Measurements from ENCODE around the gene RDX. TPM values are rescaled to one million over a fixed set of nuclear protein-coding genes. Genes with fewer than 3 reads are reported as not detected.

The RDX gene
- total and polyA plus RNA-seq, 2 donors from 2014 or later = 28.0 to 97.3 TPM

- Histone ChIP-seq H3K36me3 (ENCODE audit: control insufficient read depth in 2 of 3, insufficient read depth in 3 of 3, low read length in 3 of 3) (no peaks in the 10 kb centered on the region), H3K27me3 (ENCODE audit: control insufficient read depth, insufficient read depth, low read length) (no peaks in the 10 kb centered on the region), H3K9me3 (ENCODE audit: control insufficient read depth in 2 of 3, insufficient read depth in 1 of 3, low read length in 3 of 3) (no peaks in the 10 kb centered on the region), H3K4me3 (ENCODE audit: low read length in 3 of 3) (no peak overlapping the region), H3K27ac (ENCODE audit: low read depth in 2 of 2, low read length in 2 of 2) (no peak overlapping the region), H3K4me1 (ENCODE audit: control insufficient read depth in 2 of 3, insufficient read depth in 2 of 3, low read depth in 1 of 3, low read length in 3 of 3) (peaks cover 0 to 18% (median 5%) of the 10 kb centered on the region in 3 donors), H3K9ac (ENCODE audit: low read length in 3 of 3) (no peak overlapping the region)
- intact Hi-C loops (cut with DNase I) = no loop called here
- FAIRE-seq (no peak), DNase-seq (no peak)
- no peak for TF ChIP-seq CTCF (IDR thresholded peaks at IDR 0.05; ENCODE audit: borderline replicate concordance, extremely low read depth, insufficient read depth)
Observed at GRCh38 chr11:110301032-110301431, 4.6 kb upstream of the RDX start.

GRCh38 chr11:110299006-110299785 is 2.8 kb upstream of the RDX start:
- Histone ChIP-seq H3K9ac (ENCODE audit: low read length in 3 of 3) (no peak overlapping the region), H3K36me3 (ENCODE audit: control insufficient read depth in 2 of 3, insufficient read depth in 3 of 3, low read length in 3 of 3) (no peaks in the 10 kb centered on the region), H3K27ac (ENCODE audit: low read depth in 2 of 2, low read length in 2 of 2) (no peak overlapping the region), H3K4me1 (ENCODE audit: control insufficient read depth in 2 of 3, insufficient read depth in 2 of 3, low read depth in 1 of 3, low read length in 3 of 3) (peaks cover 0 to 14% (median 9%) of the 10 kb centered on the region in 3 donors), H3K4me3 (ENCODE audit: low read length in 3 of 3) (no peak overlapping the region), H3K9me3 (ENCODE audit: control insufficient read depth in 2 of 3, insufficient read depth in 1 of 3, low read length in 3 of 3) (no peaks in the 10 kb centered on the region), H3K27me3 (ENCODE audit: control insufficient read depth, insufficient read depth, low read length) (no peaks in the 10 kb centered on the region)
- no peak for FAIRE-seq
- intact Hi-C loops (cut with DNase I) = no loop called here
- no peak for TF ChIP-seq CTCF (IDR thresholded peaks at IDR 0.05; ENCODE audit: borderline replicate concordance, extremely low read depth, insufficient read depth)
- DNase-seq = no peak

- Histone ChIP-seq H3K4me1 (ENCODE audit: control insufficient read depth in 2 of 3, insufficient read depth in 2 of 3, low read depth in 1 of 3, low read length in 3 of 3) (peaks cover 0 to 23% (median 12%) of the 10 kb centered on the region in 3 donors), H3K4me3 (ENCODE audit: low read length in 3 of 3) (no peak overlapping the region), H3K27ac (ENCODE audit: low read depth in 2 of 2, low read length in 2 of 2) (no peak overlapping the region), H3K9ac (ENCODE audit: low read length in 3 of 3) (no peak overlapping the region), H3K36me3 (ENCODE audit: control insufficient read depth in 2 of 3, insufficient read depth in 3 of 3, low read length in 3 of 3) (no peaks in the 10 kb centered on the region), H3K27me3 (ENCODE audit: control insufficient read depth, insufficient read depth, low read length) (no peaks in the 10 kb centered on the region), H3K9me3 (ENCODE audit: control insufficient read depth in 2 of 3, insufficient read depth in 1 of 3, low read length in 3 of 3) (no peaks in the 10 kb centered on the region)
- DNase-seq (no peak), FAIRE-seq (no peak)
- intact Hi-C loops (cut with DNase I) = no loop called here
- no peak for TF ChIP-seq CTCF (IDR thresholded peaks at IDR 0.05; ENCODE audit: borderline replicate concordance, extremely low read depth, insufficient read depth)
Observed at GRCh38 chr11:110298301-110298765, 1.9 kb upstream of the RDX start.

Data from kidney (tissue), 14 donors.